AML-193 (cell line): ENCODE results near the gene TFB2M.

Experiments
- DNase-seq, 2 experiments: peaks; one replicate each; lab custom pipeline; 2025; lab: John Stamatoyannopoulos, UW

Gene TFB2M

GRCh38 chr1:246512635-246513034, 53.4 kb downstream of the TFB2M start:
- DNase-seq = no peak

GRCh38 chr1:246512230-246512629, 53.8 kb downstream of the TFB2M start:
- no peak for DNase-seq

GRCh38 chr1:246511203-246511602, 54.9 kb downstream of the TFB2M start:
- no peak for DNase-seq

- no peak for DNase-seq
These were observed 55.7 kb downstream of the TFB2M start for GRCh38 chr1:246510147-246511030.

GRCh38 chr1:246508897-246509688, 57.0 kb downstream of the TFB2M start:
- DNase-seq = no peak

GRCh38 chr1:246506674-246507481, 59.2 kb downstream of the TFB2M start, which contains the start of gene SMYD3:
Gene SMYD3 (minus strand): TSS chr1:246507279.
- peak; percentile 50 to 60 for DNase-seq

GRCh38 chr1:246506367-246506673, 59.7 kb downstream of the TFB2M start:
- DNase-seq = no peak

- no peak for DNase-seq
These were observed 62.7 kb downstream of the TFB2M start for GRCh38 chr1:246503341-246503740.

GRCh38 chr1:246497331-246497915, 68.6 kb downstream of the TFB2M start:
- DNase-seq = peak; percentile 71 to 82

- peak; percentile 50 to 62 for DNase-seq
These were observed 73.3 kb downstream of the TFB2M start for GRCh38 chr1:246492611-246493245.

GRCh38 chr1:246491551-246492053, 74.5 kb downstream of the TFB2M start:
- no peak for DNase-seq
